Measurements from ENCODE around the gene QRFP. TPM values are rescaled to one million over a fixed set of nuclear protein-coding genes. Genes with fewer than 3 reads are reported as not detected.

The QRFP gene
- polyA plus RNA-seq, 1 of the 3 experiments (the other 2 are of a cell fraction) = not detected

- no peak for DNase-seq
- Histone ChIP-seq H3K4me2 (no peak overlapping the region), H3K9ac (no peak overlapping the region), H2AFZ (ENCODE audit: low read depth) (no peak overlapping the region), H4K20me1 (ENCODE audit: insufficient read depth) (no peaks in the 10 kb centered on the region), H3K9me2 (no peaks in the 10 kb centered on the region), H3F3A (replicated peaks; ENCODE audit: insufficient read depth) (no peaks in the 10 kb centered on the region), H3K79me2 (ENCODE audit: insufficient read depth) (no peaks in the 10 kb centered on the region), H3K9me3 (no peaks in the 10 kb centered on the region), H3K27me3 (ENCODE audit: insufficient read depth) (no peaks in the 10 kb centered on the region), H3K4me1 (ENCODE audit: control insufficient read depth in 1 of 2, insufficient read depth in 2 of 2, low read depth in 1 of 2, low read length in 1 of 2) (peaks cover 0 to 3% of the 10 kb centered on the region in 2 experiments; a peak in 1 of 4 replicates), H3K27ac (ENCODE audit: low read depth in 2 of 2, low read length in 1 of 2) (no peak overlapping the region), H3K4me3 (ENCODE audit: low read depth in 2 of 2, low read length in 1 of 2) (no peak overlapping the region), H3K36me3 (replicated peaks in 1 of 2; ENCODE audit: control insufficient read depth in 1 of 2, insufficient read depth in 2 of 2, low read length in 1 of 2) (no peaks in the 10 kb centered on the region)
- TF ChIP-seq USF2 (IDR thresholded peaks at IDR 0.05; ENCODE audit: borderline replicate concordance, low read depth, low read length) (no peak), SIN3A (IDR thresholded peaks at IDR 0.05; ENCODE audit: borderline replicate concordance, low read depth, low read length) (no peak), NFIC (IDR thresholded peaks at IDR 0.05; ENCODE audit: borderline replicate concordance) (no peak), NRF1 (IDR thresholded peaks at IDR 0.05; ENCODE audit: low read depth, low read length) (no peak), CTCF (IDR thresholded peaks at IDR 0.05) (no peak), RAD21 (IDR thresholded peaks at IDR 0.05; ENCODE audit: low read length) (no peak), MXI1 (IDR thresholded peaks at IDR 0.05; ENCODE audit: low read depth, low read length) (no peak), PBX3 (IDR thresholded peaks at IDR 0.05) (no peak), TAF1 (IDR thresholded peaks at IDR 0.05; ENCODE audit: borderline replicate concordance, low read depth, low read length) (no peak)
- ChIA-PET POLR2A (no interaction called here), CTCF (interaction anchor here (0.9 to 1.7 kb wide), 3 partner anchors 33 to 39 kb away, joined by 3 to 4 read pairs (median 4); no protein-coding TSS in a partner anchor)
- 63% methylated on average over 8 of the region's 27 CpGs for WGBS (ENCODE audit: low lambda C conversion rate)
Observed at GRCh38 chr9:130902204-130903185, 5.9 kb upstream of the QRFP start.

GRCh38 chr9:130901498-130902203 lies 5.0 kb upstream of the QRFP start:
- TF ChIP-seq JUND (IDR thresholded peaks at IDR 0.05) = no peak
- TF ChIP-seq SIN3A (IDR thresholded peaks at IDR 0.05; ENCODE audit: borderline replicate concordance, low read depth, low read length) = no peak
- TF ChIP-seq TAF1 (IDR thresholded peaks at IDR 0.05; ENCODE audit: borderline replicate concordance, low read depth, low read length) = no peak
- TF ChIP-seq ELF1 (IDR thresholded peaks at IDR 0.05) = no peak
- no peak for TF ChIP-seq IRF3 (IDR thresholded peaks at IDR 0.05; ENCODE audit: low read depth, low read length)
- no peak for TF ChIP-seq GABPA (IDR thresholded peaks at IDR 0.05; ENCODE audit: low read depth)
- no peak for TF ChIP-seq MAX (IDR thresholded peaks at IDR 0.05; ENCODE audit: low read depth)
- no peak for TF ChIP-seq NFIC (IDR thresholded peaks at IDR 0.05; ENCODE audit: borderline replicate concordance)
- no peak for TF ChIP-seq USF2 (IDR thresholded peaks at IDR 0.05; ENCODE audit: borderline replicate concordance, low read depth, low read length)
- no peak for TF ChIP-seq FOXJ3 (CRISPR knock-in tag; IDR thresholded peaks at IDR 0.05)
- no peak for TF ChIP-seq RCOR1 (IDR thresholded peaks at IDR 0.05; ENCODE audit: low read length)
- no peak for TF ChIP-seq TCF12 (IDR thresholded peaks at IDR 0.05)
- CTCF ChIA-PET = interaction anchor here (1.2 to 2.0 kb wide), 3 partner anchors 11 to 195 kb away, joined by 5 to 7 read pairs (median 5); no protein-coding TSS in a partner anchor
- WGBS (ENCODE audit: low lambda C conversion rate) = 17% methylated on average over 1 of the region's 17 CpGs
- H3K4me1 ChIP-seq (ENCODE audit: control insufficient read depth in 1 of 2, insufficient read depth in 2 of 2, low read depth in 1 of 2, low read length in 1 of 2) = peaks cover 0 to 3% of the 10 kb centered on the region in 2 experiments; a peak in 1 of 4 replicates
- no peaks in the 10 kb centered on the region for H3K9me2 ChIP-seq
- H3K9ac ChIP-seq = no peak overlapping the region
- no peaks in the 10 kb centered on the region for H3K36me3 ChIP-seq (replicated peaks in 1 of 2; ENCODE audit: control insufficient read depth in 1 of 2, insufficient read depth in 2 of 2, low read length in 1 of 2)
- no peak overlapping the region for H3K27ac ChIP-seq (ENCODE audit: low read depth in 2 of 2, low read length in 1 of 2)
- no peaks in the 10 kb centered on the region for H3K9me3 ChIP-seq
- DNase-seq = no peak
- no peaks in the 10 kb centered on the region for H3F3A ChIP-seq (replicated peaks; ENCODE audit: insufficient read depth)
- POLR2A ChIA-PET = no interaction called here
- no peaks in the 10 kb centered on the region for H3K27me3 ChIP-seq (ENCODE audit: insufficient read depth)
- H4K20me1 ChIP-seq (ENCODE audit: insufficient read depth) = no peaks in the 10 kb centered on the region
- H3K4me3 ChIP-seq (ENCODE audit: low read depth in 2 of 2, low read length in 1 of 2) = no peak overlapping the region
- H2AFZ ChIP-seq (ENCODE audit: low read depth) = no peak overlapping the region
- no peaks in the 10 kb centered on the region for H3K79me2 ChIP-seq (ENCODE audit: insufficient read depth)
- no peak overlapping the region for H3K4me2 ChIP-seq

Data from SK-N-SH (cell line).